ENCODE data around the gene OR5H1. TPM values are rescaled to one million over a fixed set of nuclear protein-coding genes. Genes with fewer than 3 reads are reported as not detected.

OR5H1 gene
- total RNA-seq, 1 experiment from 2014 or later, result not detected

- no peak overlapping the region for H2AFZ ChIP-seq
- POLR2A ChIA-PET (ENCODE audit: unreplicated experiment), result interaction anchor here (0.6 kb wide), 1 partner anchor 45 kb away, joined by 5 read pairs; no protein-coding TSS in a partner anchor
These were observed 20.0 kb upstream of the OR5H1 start for GRCh38 chr3:98110550-98110908.

GRCh38 chr3:98114264-98114663 is 16.3 kb upstream of the OR5H1 start:
- H3K9me2 ChIP-seq (ENCODE audit: insufficient read depth), result no peaks in the 10 kb centered on the region
- H2AFZ ChIP-seq, result no peak overlapping the region
- no peak overlapping the region for H3K27ac ChIP-seq
- no TSS peak for BruUV-seq (replicated peaks)
- no peak for DNase-seq
- no peaks in the 10 kb centered on the region for H3K27me3 ChIP-seq (ENCODE audit: insufficient read depth, low read depth)
- H3K9me3 ChIP-seq (ENCODE audit: insufficient read depth, low read depth), result peaks cover 4% of the 10 kb centered on the region; the same call in 1 of the 2 replicates
- CTCF ChIA-PET, result no interaction called here
- intact Hi-C loops (cut with micrococcal nuclease; ENCODE audit: unreplicated experiment), result loop anchor here (10.0 kb wide), 1 partner anchor 151 kb away; the partner anchor contains the start of gene OR5H6
- H3F3A ChIP-seq (ENCODE audit: insufficient read depth, low read depth), result no peaks in the 10 kb centered on the region
- no peaks in the 10 kb centered on the region for H4K20me1 ChIP-seq (ENCODE audit: insufficient read depth)
- TF ChIP-seq CTCF (conservative IDR thresholded peaks at IDR 0.05) (no peak; the same call in 1 of the 2 replicates), EZH2 (IDR thresholded peaks at IDR 0.05; ENCODE audit: low read depth) (no peak)
- POLR2A ChIA-PET (ENCODE audit: unreplicated experiment), result no interaction called here
- H3K36me3 ChIP-seq (ENCODE audit: low read depth), result no peaks in the 10 kb centered on the region
- no peaks in the 10 kb centered on the region for H3K4me1 ChIP-seq (replicated peaks; ENCODE audit: insufficient read depth)
- H3K4me3 ChIP-seq, result no peak overlapping the region
- H3K4me2 ChIP-seq, result no peak overlapping the region
- no peaks in the 10 kb centered on the region for H3K79me2 ChIP-seq (ENCODE audit: low read depth)

More at GRCh38 chr3:98110550-98110908, 20.0 kb upstream of the OR5H1 start:
- no peak overlapping the region for H3K27ac ChIP-seq
- BruUV-seq (replicated peaks), result no TSS peak
- H3K4me3 ChIP-seq, result no peak overlapping the region
- no peaks in the 10 kb centered on the region for H4K20me1 ChIP-seq (ENCODE audit: insufficient read depth)
- DNase-seq, result no peak
- TF ChIP-seq CTCF (conservative IDR thresholded peaks at IDR 0.05) (no peak), EZH2 (IDR thresholded peaks at IDR 0.05; ENCODE audit: low read depth) (no peak)
- no peaks in the 10 kb centered on the region for H3K79me2 ChIP-seq (ENCODE audit: low read depth)
- no peaks in the 10 kb centered on the region for H3K27me3 ChIP-seq (ENCODE audit: insufficient read depth, low read depth)
- H3K4me1 ChIP-seq (replicated peaks; ENCODE audit: insufficient read depth), result no peaks in the 10 kb centered on the region
- peaks cover 4% of the 10 kb centered on the region; the same call in 1 of the 2 replicates for H3K9me3 ChIP-seq (ENCODE audit: insufficient read depth, low read depth)
- intact Hi-C loops (cut with micrococcal nuclease; ENCODE audit: unreplicated experiment), result loop anchor here (10.0 kb wide), 1 partner anchor 154 kb away; the partner anchor contains the start of gene OR5H6
- no peaks in the 10 kb centered on the region for H3F3A ChIP-seq (ENCODE audit: insufficient read depth, low read depth)
- no peak overlapping the region for H3K4me2 ChIP-seq
- CTCF ChIA-PET, result no interaction called here
- no peaks in the 10 kb centered on the region for H3K9me2 ChIP-seq (ENCODE audit: insufficient read depth)
- no peaks in the 10 kb centered on the region for H3K36me3 ChIP-seq (ENCODE audit: low read depth)

DNA sequence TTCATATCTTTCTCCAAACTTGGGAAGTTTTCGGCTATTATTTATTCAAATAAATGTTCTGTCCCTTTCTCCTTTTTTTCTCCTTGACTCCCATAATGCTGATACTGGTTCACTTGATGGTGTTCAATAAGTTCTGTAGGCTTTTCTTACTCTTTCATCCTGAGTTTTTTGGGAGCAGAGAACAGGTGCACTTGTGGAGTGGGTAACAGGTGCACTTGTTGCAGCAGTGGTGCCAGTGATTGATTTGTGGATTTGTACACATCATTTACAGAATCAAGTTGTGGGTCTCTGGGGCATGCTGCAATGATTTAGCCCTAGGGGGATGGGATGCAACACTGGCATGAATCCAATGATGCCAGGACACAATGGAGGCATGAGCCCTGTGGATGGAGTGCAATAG is 14.8 kb upstream of the OR5H1 start:
- H3K4me3 ChIP-seq, result no peak overlapping the region
- H3K9me2 ChIP-seq (ENCODE audit: insufficient read depth), result no peaks in the 10 kb centered on the region
- no peaks in the 10 kb centered on the region for H3K36me3 ChIP-seq (ENCODE audit: low read depth)
- POLR2A ChIA-PET (ENCODE audit: unreplicated experiment), result no interaction called here
- no peak overlapping the region for H3K4me2 ChIP-seq
- no peak overlapping the region for H3K27ac ChIP-seq
- BruUV-seq (replicated peaks), result no TSS peak
- no peaks in the 10 kb centered on the region for H3K79me2 ChIP-seq (ENCODE audit: low read depth)
- intact Hi-C loops (cut with micrococcal nuclease; ENCODE audit: unreplicated experiment), result loop anchor here (10.0 kb wide), 1 partner anchor 149 kb away; the partner anchor contains the start of gene OR5H6
- H3K4me1 ChIP-seq (replicated peaks; ENCODE audit: insufficient read depth), result no peaks in the 10 kb centered on the region
- H3K27me3 ChIP-seq (ENCODE audit: insufficient read depth, low read depth), result no peaks in the 10 kb centered on the region
- no peaks in the 10 kb centered on the region for H3F3A ChIP-seq (ENCODE audit: insufficient read depth, low read depth)
- CTCF ChIA-PET, result no interaction called here
- no peak overlapping the region for H2AFZ ChIP-seq
- TF ChIP-seq EZH2 (IDR thresholded peaks at IDR 0.05; ENCODE audit: low read depth) (no peak), CTCF (conservative IDR thresholded peaks at IDR 0.05) (no peak)
- DNase-seq, result no peak
- H3K9me3 ChIP-seq (ENCODE audit: insufficient read depth, low read depth), result peaks cover 4% of the 10 kb centered on the region; the same call in 1 of the 2 replicates
- no peaks in the 10 kb centered on the region for H4K20me1 ChIP-seq (ENCODE audit: insufficient read depth)

Measured in PC-9 (cell line).